OCI-LY7 (cell line): Measurements from ENCODE around the gene MYOM3. TPM values are rescaled to one million over a fixed set of nuclear protein-coding genes. Genes with fewer than 3 reads are reported as not detected.

Experiments used
- BruUV-seq: library from RNA; stranded (reverse); fragments of 400-500 nt; replicated peaks from 2 replicates; lab custom pipeline; 2021; lab: Mats Ljungman, UMichigan
- CTCF ChIA-PET: fragments of 300-600 bp; sonication (Branson Sonifier 250); formaldehyde crosslinking; loops from one replicate; lab custom pipeline; 2022; ENCODE audit warnings: antibody characterized with exemption; ENCODE audit not compliant: unreplicated experiment; lab: Charles Lee
- POLR2A ChIA-PET: fragments of 300-600 bp; sonication (Branson Sonifier 250); formaldehyde crosslinking; loops from one replicate; lab custom pipeline; 2022; ENCODE audit warnings: antibody characterized with exemption; lab: Charles Lee
- DNase-seq: peaks from one replicate; pipeline ENCODE4 v3.0.0-alpha.2; 2015; ENCODE audit warnings: low spot score
- H2AFZ ChIP-seq: fragments of 200-600 bp; sonication (generic), shearing (Covaris generic); 2 replicates; pipeline ENCODE4 v1.6.1; 2014; ENCODE audit warnings: mild to moderate bottlenecking, antibody characterized with exemption, low read length, moderate library complexity
- H3K27ac ChIP-seq: fragments of 200-600 bp; sonication (generic); 2 replicates; pipeline ENCODE4 v1.5.1; 2014; ENCODE audit warnings: mixed run types, low read depth, mild to moderate bottlenecking, moderate library complexity, low read length, inconsistent platforms; ENCODE audit not compliant: poor library complexity, severe bottlenecking
- H3K36me3 ChIP-seq: fragments of 200-600 bp; sonication (generic); 2 replicates; pipeline ENCODE4 v1.6.1; 2014; ENCODE audit warnings: mild to moderate bottlenecking, antibody characterized with exemption, low read length, moderate library complexity, mixed read lengths; ENCODE audit not compliant: insufficient read depth
- H3K4me1 ChIP-seq: fragments of 200-600 bp; sonication (generic); 2 replicates; pipeline ENCODE4 v1.5.1; 2014; ENCODE audit warnings: mild to moderate bottlenecking, low read length; ENCODE audit not compliant: insufficient read depth, poor library complexity, severe bottlenecking
- H3K4me2 ChIP-seq: fragments of 200-600 bp; sonication (generic); 2 replicates; pipeline ENCODE4 v1.6.1; 2014; ENCODE audit warnings: mild to moderate bottlenecking, low read length
- H3K4me3 ChIP-seq: fragments of 200-600 bp; sonication (generic); 2 replicates; pipeline ENCODE4 v1.5.1; 2014; ENCODE audit warnings: mild to moderate bottlenecking, low read depth, low read length; ENCODE audit not compliant: poor library complexity, severe bottlenecking
- H3K79me2 ChIP-seq: fragments of 200-600 bp; sonication (generic); 2 replicates; pipeline ENCODE4 v1.6.1; 2016; ENCODE audit warnings: low read depth, mild to moderate bottlenecking, low read length, moderate library complexity, mixed read lengths; ENCODE audit not compliant: insufficient read depth
- H3K9me2 ChIP-seq: fragments of 200-600 bp; sonication (generic); 2 replicates; pipeline ENCODE4 v1.6.1; 2016; ENCODE audit warnings: mild to moderate bottlenecking, low read length, mixed read lengths; ENCODE audit not compliant: insufficient read depth
- H3K9me3 ChIP-seq: fragments of 200-600 bp; sonication (generic); 2 replicates; pipeline ENCODE4 v1.6.1; 2014; ENCODE audit warnings: mild to moderate bottlenecking, mixed run types, low read length, mixed read lengths
- H4K20me1 ChIP-seq: fragments of 200-600 bp; sonication (generic); 2 replicates; pipeline ENCODE4 v1.6.1; 2014; ENCODE audit warnings: mild to moderate bottlenecking, antibody characterized with exemption, low read length, moderate library complexity, mixed read lengths; ENCODE audit not compliant: insufficient read depth
- CTCF ChIP-seq: fragments of 200-600 bp; sonication (generic); conservative IDR thresholded peaks from 2 replicates; pipeline ENCODE4 v1.5.1; 2014; ENCODE audit warnings: mild to moderate bottlenecking, antibody characterized with exemption, low read length, moderate library complexity, mixed read lengths
- EZH2phosphoT487 ChIP-seq: fragments of 200-600 bp; sonication (generic); IDR thresholded peaks from 2 replicates; pipeline ENCODE4 v1.6.1; 2018; ENCODE audit warnings: low read depth, borderline replicate concordance, mild to moderate bottlenecking, mixed run types, antibody characterized with exemption, low read length, moderate library complexity, mixed read lengths
- intact Hi-C: fragments of 100-400 bp; cut with micrococcal nuclease; formaldehyde crosslinking; loops from one replicate; pipeline ENCODE4 v1.10.0; 2022; ENCODE audit not compliant: unreplicated experiment
- total RNA-seq, 2 experiments: library from RNA; depleted of rRNA in 1 of 2; stranded (reverse); fragments of >200 nt in 1 of 2; shearing (Covaris generic) in 1 of 2; gene quantifications; 2 replicates each; pipeline ENCODE4 v1.2.3, GENCODE V29; 2014 to 2022

The MYOM3 gene
- total RNA-seq, 2 experiments from 2014 or later, result not detected

- intact Hi-C loops, result no loop called here
- Histone ChIP-seq H3K4me1 (no peaks in the 10 kb centered on the region), H4K20me1 (no peaks in the 10 kb centered on the region), H3K4me3 (no peak overlapping the region), H3K27ac (no peak overlapping the region), H3K9me3 (no peaks in the 10 kb centered on the region), H2AFZ (no peak overlapping the region), H3K79me2 (no peaks in the 10 kb centered on the region), H3K9me2 (no peaks in the 10 kb centered on the region), H3K36me3 (no peaks in the 10 kb centered on the region), H3K4me2 (no peak overlapping the region)
- CTCF ChIA-PET, result no interaction called here
- POLR2A ChIA-PET, result no interaction called here
- no peak for DNase-seq
- no TSS peak for BruUV-seq
- no peak for TF ChIP-seq CTCF
- no peak for TF ChIP-seq EZH2phosphoT487
Measured at GRCh38 chr1:24101796-24102586, 9.9 kb downstream of the MYOM3 start.

GRCh38 chr1:24100945-24101737, 10.8 kb downstream of the MYOM3 start:
- no TSS peak for BruUV-seq
- Histone ChIP-seq H2AFZ (no peak overlapping the region), H3K4me2 (no peak overlapping the region), H3K79me2 (no peaks in the 10 kb centered on the region), H3K9me3 (no peaks in the 10 kb centered on the region), H3K4me1 (no peaks in the 10 kb centered on the region), H3K9me2 (no peaks in the 10 kb centered on the region), H3K4me3 (no peak overlapping the region), H3K36me3 (no peaks in the 10 kb centered on the region), H3K27ac (no peak overlapping the region), H4K20me1 (no peaks in the 10 kb centered on the region)
- no peak for TF ChIP-seq CTCF
- no peak for TF ChIP-seq EZH2phosphoT487
- intact Hi-C loops, result no loop called here
- no peak for DNase-seq
- CTCF ChIA-PET, result no interaction called here
- POLR2A ChIA-PET, result interaction anchor here (0.7 kb wide), 1 partner anchor 71 kb away, joined by 3 read pairs; no protein-coding TSS in a partner anchor
